B cell (primary cell): ENCODE measurements around the gene MAGEA2B.
"Not testable (repeated sequence)": the region's sequence is repeated elsewhere in the genome, so short reads cannot be mapped to it uniquely, and the experiment has no call there.

ENCODE experiments used
- CTCF ChIP-seq: fragments of 200-600 bp; IDR thresholded peaks from one replicate; pipeline ENCODE4 v1.8.0; 2022; ENCODE audit warnings: antibody characterized with exemption, mild to moderate bottlenecking
- EZH2 ChIP-seq: IDR thresholded peaks from 2 replicates; pipeline ENCODE4 v1.6.1; 2012; ENCODE audit warnings: borderline replicate concordance, low read depth, mild to moderate bottlenecking, moderate library complexity, low read length; ENCODE audit not compliant: insufficient read depth, poor library complexity, severe bottlenecking

- not testable (repeated sequence) for TF ChIP-seq CTCF, EZH2
Measured at GRCh38 chrX:152734143-152734858, 19.9 kb downstream of the MAGEA2B start.
